Brain microvascular endothelial cell (primary cell): Measurements from ENCODE around the gene FAM171A1.

Experiments
- DNase-seq: peaks from one replicate; pipeline ENCODE4 v3.0.0-alpha.2; 2020
- H3K27ac ChIP-seq: fragments of 250-450 bp; sonication (Bioruptor Pico); 2 replicates; pipeline ENCODE4 v1.5.1; 2020; ENCODE audit warnings: mild to moderate bottlenecking, moderate library complexity
- H3K27me3 ChIP-seq: fragments of 250-450 bp; sonication (Bioruptor Pico); replicated peaks from 2 replicates; pipeline ENCODE4 v1.5.1; 2020; ENCODE audit warnings: mild to moderate bottlenecking
- H3K36me3 ChIP-seq: fragments of 250-450 bp; sonication (Bioruptor Pico); replicated peaks from 2 replicates; pipeline ENCODE4 v1.5.1; 2020; ENCODE audit warnings: mild to moderate bottlenecking
- H3K4me3 ChIP-seq: 2 replicates; pipeline ENCODE4 v1.5.1; 2011; ENCODE audit warnings: low read depth, mild to moderate bottlenecking, control low read depth, low read length, moderate library complexity
- in situ Hi-C: cut with HindIII; loops from 2 replicates; pipeline ENCODE4 v1.10.0; 2017; ENCODE audit warnings: low sequenced_read_pairs, low pct_ligation_motif_present
- TF ChIP-seq, protein P1 (sequence below): IDR thresholded peaks from 2 replicates; pipeline ENCODE4 v1.5.1; 2011; ENCODE audit warnings: low read depth, mild to moderate bottlenecking, moderate library complexity, low read length, control low read depth, inconsistent platforms; ENCODE audit errors: missing control alignments

FAM171A1 gene

GRCh38 chr10:15229268-15229667 lies 141.8 kb downstream of the FAM171A1 start:
- DNase-seq, result no peak
- Histone ChIP-seq H3K36me3 (no peaks in the 10 kb centered on the region), H3K4me3 (no peak overlapping the region), H3K27me3 (no peaks in the 10 kb centered on the region), H3K27ac (no peak overlapping the region)
- TF ChIP-seq, protein P1, sequence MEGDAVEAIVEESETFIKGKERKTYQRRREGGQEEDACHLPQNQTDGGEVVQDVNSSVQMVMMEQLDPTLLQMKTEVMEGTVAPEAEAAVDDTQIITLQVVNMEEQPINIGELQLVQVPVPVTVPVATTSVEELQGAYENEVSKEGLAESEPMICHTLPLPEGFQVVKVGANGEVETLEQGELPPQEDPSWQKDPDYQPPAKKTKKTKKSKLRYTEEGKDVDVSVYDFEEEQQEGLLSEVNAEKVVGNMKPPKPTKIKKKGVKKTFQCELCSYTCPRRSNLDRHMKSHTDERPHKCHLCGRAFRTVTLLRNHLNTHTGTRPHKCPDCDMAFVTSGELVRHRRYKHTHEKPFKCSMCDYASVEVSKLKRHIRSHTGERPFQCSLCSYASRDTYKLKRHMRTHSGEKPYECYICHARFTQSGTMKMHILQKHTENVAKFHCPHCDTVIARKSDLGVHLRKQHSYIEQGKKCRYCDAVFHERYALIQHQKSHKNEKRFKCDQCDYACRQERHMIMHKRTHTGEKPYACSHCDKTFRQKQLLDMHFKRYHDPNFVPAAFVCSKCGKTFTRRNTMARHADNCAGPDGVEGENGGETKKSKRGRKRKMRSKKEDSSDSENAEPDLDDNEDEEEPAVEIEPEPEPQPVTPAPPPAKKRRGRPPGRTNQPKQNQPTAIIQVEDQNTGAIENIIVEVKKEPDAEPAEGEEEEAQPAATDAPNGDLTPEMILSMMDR, result no peak
- in situ Hi-C loops, result no loop called here

GRCh38 chr10:15228426-15228825 lies 142.7 kb downstream of the FAM171A1 start:
- TF ChIP-seq, protein P1, result no peak
- Histone ChIP-seq H3K27me3 (no peaks in the 10 kb centered on the region), H3K4me3 (no peak overlapping the region), H3K36me3 (no peaks in the 10 kb centered on the region), H3K27ac (no peak overlapping the region)
- no peak for DNase-seq
- in situ Hi-C loops, result no loop called here

GRCh38 chr10:15227611-15228372 lies 143.3 kb downstream of the FAM171A1 start:
- H3K4me3 ChIP-seq, result no peak overlapping the region
- no peaks in the 10 kb centered on the region for H3K27me3 ChIP-seq
- TF ChIP-seq, protein P1, result no peak
- no peaks in the 10 kb centered on the region for H3K36me3 ChIP-seq
- in situ Hi-C loops, result no loop called here
- no peak overlapping the region for H3K27ac ChIP-seq
- DNase-seq, result no peak

DNA sequence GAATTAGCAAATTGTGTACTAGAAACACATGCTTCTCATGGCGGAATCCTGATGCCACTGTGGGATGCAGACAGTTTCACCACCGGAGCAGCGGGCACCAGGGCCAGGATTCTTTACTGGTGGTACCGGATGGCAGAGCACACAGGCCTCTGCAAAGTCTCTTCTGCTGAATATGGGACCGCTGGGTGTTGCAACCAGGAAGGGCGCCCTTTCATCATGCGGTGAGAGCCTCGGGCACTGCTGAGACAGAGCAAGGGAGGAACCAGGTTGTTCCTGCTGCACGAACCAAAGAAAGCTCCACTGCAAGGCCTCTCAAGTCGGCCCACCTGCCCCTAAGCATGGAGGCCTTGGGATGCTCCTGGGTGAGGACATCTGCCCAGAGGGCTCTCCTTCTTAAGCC lies 145.6 kb downstream of the FAM171A1 start:
- in situ Hi-C loops, result no loop called here
- H3K4me3 ChIP-seq, result no peak overlapping the region
- TF ChIP-seq, protein P1, result no peak
- H3K36me3 ChIP-seq, result no peaks in the 10 kb centered on the region
- no peaks in the 10 kb centered on the region for H3K27me3 ChIP-seq
- no peak overlapping the region for H3K27ac ChIP-seq
- no peak for DNase-seq

DNA sequence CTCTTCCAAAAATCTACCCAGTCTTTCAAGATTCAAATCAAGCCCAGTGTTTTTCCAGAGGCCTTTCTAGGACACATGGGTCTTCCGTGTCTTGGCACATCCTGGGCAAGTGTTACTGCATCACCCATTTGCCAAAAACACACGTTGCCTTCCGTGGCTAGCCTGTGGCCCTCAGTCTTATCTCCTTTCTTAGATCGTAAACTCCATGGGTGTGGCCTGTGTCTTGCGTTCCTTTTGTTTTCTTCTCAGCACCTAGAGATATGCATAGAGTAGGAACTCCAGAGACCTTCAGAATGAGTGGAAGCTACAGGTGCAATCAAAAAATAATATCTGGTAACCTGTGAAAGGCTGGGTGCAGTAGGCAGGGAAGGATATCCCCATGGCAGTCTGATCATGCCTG lies 146.1 kb downstream of the FAM171A1 start:
- Histone ChIP-seq H3K27ac (no peak overlapping the region), H3K27me3 (no peaks in the 10 kb centered on the region), H3K4me3 (no peak overlapping the region), H3K36me3 (no peaks in the 10 kb centered on the region)
- TF ChIP-seq, protein P1, result no peak
- in situ Hi-C loops, result no loop called here
- DNase-seq, result no peak

DNA sequence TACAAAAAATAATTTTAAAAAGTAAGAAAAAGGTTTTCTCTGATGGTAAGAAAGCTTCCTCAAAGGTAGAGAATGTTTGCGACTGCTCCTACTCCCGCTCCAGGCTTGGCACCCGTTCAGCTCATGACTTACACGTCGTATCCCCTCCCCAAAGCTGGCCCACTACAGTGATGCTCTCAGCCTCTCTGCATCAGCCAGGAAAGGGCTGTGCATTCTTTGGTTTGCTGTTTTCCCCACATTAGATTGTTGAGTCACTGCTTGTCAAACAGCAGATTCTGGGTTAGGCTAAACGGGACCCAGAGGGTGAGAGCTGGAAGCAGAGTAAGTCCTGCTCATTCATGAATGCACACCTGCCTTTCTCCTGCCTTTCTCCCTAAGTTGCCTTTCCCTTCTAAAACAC lies 147.9 kb downstream of the FAM171A1 start:
- peak; percentile 93 for DNase-seq
- no peaks in the 10 kb centered on the region for H3K36me3 ChIP-seq
- H3K4me3 ChIP-seq, result no peak overlapping the region
- no peaks in the 10 kb centered on the region for H3K27me3 ChIP-seq
- peak overlapping the region; percentile 52 for H3K27ac ChIP-seq
- TF ChIP-seq, protein P1, result no peak
- in situ Hi-C loops, result no loop called here
